Measurements from ENCODE around the gene NFE2.

- TF ChIP-seq CTCF (conservative IDR thresholded peaks at IDR 0.05; ENCODE audit: low read length) (no peak), EZH2phosphoT487 (IDR thresholded peaks at IDR 0.05; ENCODE audit: borderline replicate concordance, low read depth, low read length) (no peak)
Observed at GRCh38 chr12:54300225-54300731, 537 bp downstream of the NFE2 start.
